Progenitor cell of endocrine pancreas (in vitro differentiated cells): Measurements from ENCODE around the gene COPS4. TPM values are rescaled to one million over a fixed set of nuclear protein-coding genes. Genes with fewer than 3 reads are reported as not detected.
"Not testable (repeated sequence)": the region's sequence is repeated elsewhere in the genome, so short reads cannot be mapped to it uniquely, and the experiment has no call there.

ENCODE experiments used
- DNase-seq: peaks from one replicate; pipeline ENCODE4 v3.0.0; 2021; ENCODE audit warnings: low spot score; ENCODE audit not compliant: unreplicated experiment
- H3K27ac Mint-ChIP-seq: 2 replicates; pipeline ENCODE4 v1.8.0; 2021; ENCODE audit warnings: mild to moderate bottlenecking, moderate library complexity, mixed read lengths
- H3K27me3 Mint-ChIP-seq: 2 replicates; pipeline ENCODE4 v1.8.0; 2021; ENCODE audit warnings: mixed read lengths
- H3K36me3 Mint-ChIP-seq: 2 replicates; pipeline ENCODE4 v1.8.0; 2022; ENCODE audit warnings: mixed read lengths; ENCODE audit not compliant: insufficient read depth
- H3K4me1 Mint-ChIP-seq: 2 replicates; pipeline ENCODE4 v1.8.0; 2021; ENCODE audit warnings: low read depth, mixed read lengths
- H3K4me3 Mint-ChIP-seq: 2 replicates; pipeline ENCODE4 v1.8.0; 2021; ENCODE audit warnings: low read depth, mild to moderate bottlenecking, moderate library complexity, mixed read lengths
- H3K9me3 Mint-ChIP-seq: 2 replicates; pipeline ENCODE4 v1.8.0; 2021; ENCODE audit warnings: low read depth, mixed read lengths
- CTCF ChIP-seq: fragments of 200-600 bp; sonication (generic); IDR thresholded peaks from one replicate; pipeline ENCODE4 v1.5.0; 2021; ENCODE audit warnings: antibody characterized with exemption, mild to moderate bottlenecking; ENCODE audit not compliant: unreplicated experiment
- total RNA-seq: library from RNA; stranded (reverse); gene quantifications from 2 replicates; pipeline ENCODE4 v1.2.1, GENCODE V29; 2021

COPS4 gene
- total RNA-seq, 1 donor from 2014 or later = 42.7 TPM

- no peak for DNase-seq
These were observed 73.3 kb downstream of the COPS4 start for GRCh38 chr4:83108101-83108861.

GRCh38 chr4:83109480-83110222 is 74.7 kb downstream of the COPS4 start:
- peak overlapping the region; percentile 96 for H3K27ac Mint-ChIP-seq
- peaks cover 11% of the 10 kb centered on the region for H3K27me3 Mint-ChIP-seq
- no peaks in the 10 kb centered on the region for H3K9me3 Mint-ChIP-seq
- no peak for TF ChIP-seq CTCF
- no peaks in the 10 kb centered on the region for H3K36me3 Mint-ChIP-seq
- DNase-seq = peak; percentile 42
- H3K4me1 Mint-ChIP-seq = peaks cover 4% of the 10 kb centered on the region
- peak overlapping the region; percentile 82 for H3K4me3 Mint-ChIP-seq

More at GRCh38 chr4:83108101-83108861, 73.3 kb downstream of the COPS4 start:
- TF ChIP-seq CTCF = no peak
- Mint-ChIP-seq H3K27ac (no peak overlapping the region), H3K36me3 (no peaks in the 10 kb centered on the region), H3K9me3 (no peaks in the 10 kb centered on the region), H3K4me1 (peaks cover 1% of the 10 kb centered on the region), H3K27me3 (peaks cover 11% of the 10 kb centered on the region), H3K4me3 (peak overlapping the region; percentile 82)

GRCh38 chr4:83110223-83110945 is 75.4 kb downstream of the COPS4 start:
- DNase-seq = peak; percentile 79
- no peaks in the 10 kb centered on the region for H3K36me3 Mint-ChIP-seq
- H3K4me3 Mint-ChIP-seq = peak overlapping the region; percentile 82
- H3K4me1 Mint-ChIP-seq = peaks cover 7% of the 10 kb centered on the region
- H3K27me3 Mint-ChIP-seq = peaks cover 11% of the 10 kb centered on the region
- H3K27ac Mint-ChIP-seq = peak overlapping the region; percentile 96
- peak; percentile 70 for TF ChIP-seq CTCF
- H3K9me3 Mint-ChIP-seq = no peaks in the 10 kb centered on the region

GRCh38 chr4:83110970-83111750 is 76.2 kb downstream of the COPS4 start:
- Mint-ChIP-seq H3K4me1 (peaks cover 10% of the 10 kb centered on the region), H3K9me3 (no peaks in the 10 kb centered on the region), H3K4me3 (peak overlapping the region; percentile 82), H3K27me3 (peaks cover 11% of the 10 kb centered on the region), H3K27ac (peak overlapping the region; percentile 96), H3K36me3 (no peaks in the 10 kb centered on the region)
- no peak for DNase-seq
- no peak for TF ChIP-seq CTCF

- not testable (repeated sequence) for H3K4me3 Mint-ChIP-seq, H3K27ac Mint-ChIP-seq, H3K36me3 Mint-ChIP-seq, DNase-seq, H3K9me3 Mint-ChIP-seq
- H3K27me3 Mint-ChIP-seq = peaks cover 11% of the 10 kb centered on the region
- peaks cover 11% of the 10 kb centered on the region for H3K4me1 Mint-ChIP-seq
These were observed 76.8 kb downstream of the COPS4 start for GRCh38 chr4:83111751-83112141.
